ENCODE measurements around the gene POFUT1. TPM values are rescaled to one million over a fixed set of nuclear protein-coding genes. Genes with fewer than 3 reads are reported as not detected.

Gene POFUT1
- total and polyA plus RNA-seq, 2 donors (not counting 3 experiments of a cell fraction or from before 2014, with no cell fraction given) = 29.0 to 51.4 TPM

DNA sequence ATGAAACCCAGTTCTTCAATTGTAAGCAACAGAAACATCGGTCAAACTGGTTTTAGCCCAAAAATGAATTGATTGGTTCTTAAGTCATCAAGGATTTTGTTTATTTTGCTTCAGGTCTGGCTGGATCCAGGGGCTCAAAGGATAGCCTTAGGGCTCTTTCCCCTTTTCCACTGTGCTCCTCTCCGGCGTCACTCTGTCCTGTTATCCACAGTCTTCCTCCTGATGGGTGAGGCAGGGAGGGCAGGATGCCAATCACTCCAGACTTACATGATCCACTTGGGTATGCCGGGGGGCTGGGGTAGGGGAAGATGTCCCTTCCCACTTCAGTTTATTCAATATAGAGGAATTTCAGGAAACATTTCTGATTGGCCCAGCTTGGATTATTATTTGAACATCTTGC, 40.1 kb upstream of the POFUT1 start:
- intact Hi-C loops (cut with micrococcal nuclease) = loop anchor here (10.0 kb wide), 1 partner anchor 277 kb away; no protein-coding TSS in a partner anchor
- no peak for TF ChIP-seq GATA2 (IDR thresholded peaks at IDR 0.05; ENCODE audit: insufficient read depth, insufficient read length, low read depth, low read length)
- no peak for TF ChIP-seq EZH2 (IDR thresholded peaks at IDR 0.05; ENCODE audit: borderline replicate concordance, low read depth, low read length, severe bottlenecking)
- TF ChIP-seq JUN (IDR thresholded peaks at IDR 0.05; ENCODE audit: borderline replicate concordance, insufficient read depth, insufficient read length, low read depth) = no peak
- no peak for TF ChIP-seq MYC (IDR thresholded peaks at IDR 0.05; ENCODE audit: low read depth, low read length)
- TF ChIP-seq, protein P1, sequence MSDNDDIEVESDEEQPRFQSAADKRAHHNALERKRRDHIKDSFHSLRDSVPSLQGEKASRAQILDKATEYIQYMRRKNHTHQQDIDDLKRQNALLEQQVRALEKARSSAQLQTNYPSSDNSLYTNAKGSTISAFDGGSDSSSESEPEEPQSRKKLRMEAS (IDR thresholded peaks at IDR 0.05; ENCODE audit: insufficient read depth, insufficient read length) = no peak
- TF ChIP-seq, protein P2, sequence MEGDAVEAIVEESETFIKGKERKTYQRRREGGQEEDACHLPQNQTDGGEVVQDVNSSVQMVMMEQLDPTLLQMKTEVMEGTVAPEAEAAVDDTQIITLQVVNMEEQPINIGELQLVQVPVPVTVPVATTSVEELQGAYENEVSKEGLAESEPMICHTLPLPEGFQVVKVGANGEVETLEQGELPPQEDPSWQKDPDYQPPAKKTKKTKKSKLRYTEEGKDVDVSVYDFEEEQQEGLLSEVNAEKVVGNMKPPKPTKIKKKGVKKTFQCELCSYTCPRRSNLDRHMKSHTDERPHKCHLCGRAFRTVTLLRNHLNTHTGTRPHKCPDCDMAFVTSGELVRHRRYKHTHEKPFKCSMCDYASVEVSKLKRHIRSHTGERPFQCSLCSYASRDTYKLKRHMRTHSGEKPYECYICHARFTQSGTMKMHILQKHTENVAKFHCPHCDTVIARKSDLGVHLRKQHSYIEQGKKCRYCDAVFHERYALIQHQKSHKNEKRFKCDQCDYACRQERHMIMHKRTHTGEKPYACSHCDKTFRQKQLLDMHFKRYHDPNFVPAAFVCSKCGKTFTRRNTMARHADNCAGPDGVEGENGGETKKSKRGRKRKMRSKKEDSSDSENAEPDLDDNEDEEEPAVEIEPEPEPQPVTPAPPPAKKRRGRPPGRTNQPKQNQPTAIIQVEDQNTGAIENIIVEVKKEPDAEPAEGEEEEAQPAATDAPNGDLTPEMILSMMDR (IDR thresholded peaks at IDR 0.05; ENCODE audit: extremely low read depth in 1 of 2, insufficient read depth in 1 of 2, low read depth in 1 of 2, low read length in 2 of 2) = no peak
- TF ChIP-seq POLR2AphosphoS5 (IDR thresholded peaks at IDR 0.05; ENCODE audit: insufficient read depth, low read depth, low read length) = no peak
- Histone ChIP-seq H3K9me1 (replicated peaks; ENCODE audit: control insufficient read depth, extremely low read depth, insufficient read depth, low read length) (no peaks in the 10 kb centered on the region), H3K79me2 (ENCODE audit: control insufficient read depth, insufficient read depth, low read length) (no peaks in the 10 kb centered on the region), H3K9ac (replicated peaks; ENCODE audit: extremely low read depth, insufficient read depth, low read length) (no peak overlapping the region), H2AFZ (ENCODE audit: low read depth, low read length) (no peak overlapping the region), H3K27ac (ENCODE audit: insufficient read depth, low read depth, low read length) (no peak overlapping the region), H3K9me3 (replicated peaks; ENCODE audit: control insufficient read depth, insufficient read depth, low read length) (no peaks in the 10 kb centered on the region), H3K27me3 (ENCODE audit: control insufficient read depth in 2 of 2, insufficient read depth in 2 of 2, low read length in 2 of 2) (no peaks in the 10 kb centered on the region), H3K4me1 (ENCODE audit: control insufficient read depth, extremely low read depth, insufficient read depth, low read length) (no peaks in the 10 kb centered on the region), H3K4me2 (ENCODE audit: insufficient read depth, low read length) (no peak overlapping the region), H3K36me3 (ENCODE audit: control insufficient read depth in 2 of 2, extremely low read depth in 1 of 2, insufficient read depth in 2 of 2, low read length in 2 of 2) (peaks cover 9 to 16% of the 10 kb centered on the region in 2 experiments), H3K4me3 (replicated peaks in 1 of 3; ENCODE audit: insufficient read depth in 1 of 3, low read depth in 1 of 3, low read length in 3 of 3) (no peak overlapping the region), H4K20me1 (replicated peaks; ENCODE audit: control insufficient read depth, extremely low read depth, insufficient read depth, low read length) (no peaks in the 10 kb centered on the region)
- no TSS peak for BruUV-seq (replicated peaks)
- dilution Hi-C loops (cut with MboI; ENCODE audit: extremely low pct_ligation_motif_present, low sequenced_read_pairs) = no loop called here
- FAIRE-seq (no peak), DNase-seq (ENCODE audit: low read depth, low spot score) (no peak)
- ChIA-PET CTCF (no interaction called here), POLR2A (no interaction called here)
